ENCODE data around the gene MLXIP.
"Not testable (repeated sequence)": the region's sequence is repeated elsewhere in the genome, so short reads cannot be mapped to it uniquely, and the experiment has no call there.

The MLXIP gene

DNA sequence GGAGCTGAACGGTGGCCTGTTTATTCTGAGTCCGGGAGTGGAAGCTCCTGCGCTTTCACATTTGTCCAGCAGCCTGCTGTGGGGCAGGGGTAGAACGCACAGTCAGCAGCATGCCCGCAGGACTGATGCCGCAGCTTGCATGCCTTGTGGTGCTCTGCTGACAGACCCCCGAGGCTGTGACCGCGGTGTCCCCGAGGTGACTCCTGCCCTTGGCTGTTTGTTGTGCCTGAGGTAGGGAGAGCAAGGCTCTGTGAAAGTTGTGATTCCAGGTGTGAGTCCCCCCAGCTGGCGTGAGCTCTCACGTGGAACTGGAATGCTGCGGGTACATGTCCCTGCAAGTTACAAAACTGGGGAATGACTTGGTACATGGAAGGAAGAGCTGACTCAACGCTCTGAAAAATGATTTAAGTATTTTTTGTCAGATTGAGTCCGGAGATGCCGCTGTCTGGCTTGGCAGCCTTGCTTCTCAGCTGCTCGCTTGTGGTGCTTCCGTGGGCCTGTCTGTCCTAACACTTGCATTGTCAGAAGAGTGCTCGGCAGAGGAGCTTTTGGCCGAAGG lies 18.1 kb downstream of the MLXIP start:
- DNase-seq = no peak

GRCh38 chr12:122097584-122097926 lies 19.0 kb downstream of the MLXIP start:
- no peak for DNase-seq

- DNase-seq = peak; percentile 92
Observed at GRCh38 chr12:122097927-122098756, 19.6 kb downstream of the MLXIP start.

- DNase-seq = peak; percentile 50
Observed at GRCh38 chr12:122099280-122099749, 20.8 kb downstream of the MLXIP start.

GRCh38 chr12:122099856-122100255 lies 21.3 kb downstream of the MLXIP start:
- no peak for DNase-seq

- DNase-seq = no peak
Observed at GRCh38 chr12:122100568-122100967, 22.0 kb downstream of the MLXIP start.

- no peak for DNase-seq
Observed at GRCh38 chr12:122102331-122102730, 23.8 kb downstream of the MLXIP start.

DNA sequence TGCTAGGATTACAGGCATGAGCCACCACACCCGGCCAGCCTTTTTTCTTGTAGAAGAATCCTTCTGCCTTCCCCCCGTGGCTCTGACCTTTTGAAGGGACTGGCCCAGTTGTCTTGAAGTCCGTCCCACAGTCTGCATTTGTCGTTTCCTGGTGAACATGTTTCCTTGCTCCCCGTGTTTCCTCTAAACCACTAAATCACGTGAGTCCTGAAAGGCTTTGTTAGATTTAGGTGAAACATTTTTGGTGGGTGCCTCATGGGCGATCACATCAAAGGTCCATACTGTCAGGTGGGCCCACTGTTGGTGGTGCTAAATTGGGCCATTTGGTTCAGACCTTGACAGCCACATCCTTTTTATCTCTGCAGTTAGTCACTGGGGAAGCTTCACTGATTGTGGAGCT lies 26.3 kb downstream of the MLXIP start:
- DNase-seq = peak; percentile 53

DNA sequence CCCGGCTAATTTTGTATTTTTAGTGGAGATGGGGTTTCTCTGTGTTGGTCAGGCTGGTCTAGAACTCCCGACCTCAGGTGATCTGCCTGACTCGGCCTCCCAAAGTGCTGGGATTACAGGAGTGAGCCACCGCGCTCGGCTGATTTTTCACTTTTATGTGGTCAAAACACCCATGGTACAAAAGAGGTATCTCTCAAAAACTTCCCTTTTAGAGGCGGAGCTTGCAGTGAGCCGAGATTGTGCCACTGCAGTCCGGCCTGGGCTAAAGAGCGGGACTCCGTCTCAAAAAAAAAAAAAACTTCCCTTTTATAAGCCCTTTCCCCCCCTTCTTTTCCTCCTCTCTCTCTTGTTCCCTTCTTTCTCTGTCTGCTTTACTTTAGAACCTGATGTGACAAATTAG lies 26.9 kb downstream of the MLXIP start:
- DNase-seq = not testable (repeated sequence)

DNA sequence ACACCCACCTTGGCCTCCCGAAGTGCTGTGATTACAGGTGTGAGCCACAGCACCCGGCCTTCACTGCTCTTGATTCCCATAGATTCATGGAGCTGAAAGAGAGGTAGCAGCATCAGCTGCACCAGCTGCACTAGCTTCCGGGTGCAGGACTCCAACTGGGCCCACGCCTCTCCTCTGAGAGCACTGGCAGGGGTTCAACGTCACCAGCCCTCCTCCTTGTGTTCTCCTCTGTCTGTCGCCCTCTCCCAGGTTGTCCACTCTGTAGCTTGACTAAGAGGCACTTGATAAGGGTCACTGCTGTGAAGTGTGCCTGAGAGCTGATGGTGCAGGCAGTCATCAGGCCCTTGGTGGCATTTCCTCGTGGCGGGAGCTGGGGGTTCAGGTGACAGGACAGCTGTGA lies 28.3 kb downstream of the MLXIP start:
- peak; percentile 54 for DNase-seq

DNA sequence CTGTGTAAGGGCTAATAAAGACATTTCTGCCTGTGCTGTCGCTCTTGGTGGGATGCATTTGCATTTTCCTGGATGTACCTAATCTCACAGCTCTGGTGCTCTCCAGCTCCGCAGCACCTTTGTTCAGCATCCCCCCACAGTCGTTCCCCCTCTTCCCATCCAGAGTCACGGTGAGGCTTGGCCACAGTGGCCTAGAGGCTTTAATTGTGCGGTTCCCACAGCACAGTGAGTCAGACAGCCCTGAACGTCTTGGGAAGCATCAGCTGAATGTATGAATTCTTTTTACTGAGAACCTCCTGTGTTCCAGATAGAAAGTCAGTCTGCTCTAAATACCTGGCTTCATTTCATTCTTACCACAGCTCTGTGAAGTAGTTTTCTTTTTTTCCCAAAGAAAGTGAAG lies 28.7 kb downstream of the MLXIP start:
- peak; percentile 84 for DNase-seq

- DNase-seq = no peak
Observed at GRCh38 chr12:122111089-122111641, 32.6 kb downstream of the MLXIP start.

DNA sequence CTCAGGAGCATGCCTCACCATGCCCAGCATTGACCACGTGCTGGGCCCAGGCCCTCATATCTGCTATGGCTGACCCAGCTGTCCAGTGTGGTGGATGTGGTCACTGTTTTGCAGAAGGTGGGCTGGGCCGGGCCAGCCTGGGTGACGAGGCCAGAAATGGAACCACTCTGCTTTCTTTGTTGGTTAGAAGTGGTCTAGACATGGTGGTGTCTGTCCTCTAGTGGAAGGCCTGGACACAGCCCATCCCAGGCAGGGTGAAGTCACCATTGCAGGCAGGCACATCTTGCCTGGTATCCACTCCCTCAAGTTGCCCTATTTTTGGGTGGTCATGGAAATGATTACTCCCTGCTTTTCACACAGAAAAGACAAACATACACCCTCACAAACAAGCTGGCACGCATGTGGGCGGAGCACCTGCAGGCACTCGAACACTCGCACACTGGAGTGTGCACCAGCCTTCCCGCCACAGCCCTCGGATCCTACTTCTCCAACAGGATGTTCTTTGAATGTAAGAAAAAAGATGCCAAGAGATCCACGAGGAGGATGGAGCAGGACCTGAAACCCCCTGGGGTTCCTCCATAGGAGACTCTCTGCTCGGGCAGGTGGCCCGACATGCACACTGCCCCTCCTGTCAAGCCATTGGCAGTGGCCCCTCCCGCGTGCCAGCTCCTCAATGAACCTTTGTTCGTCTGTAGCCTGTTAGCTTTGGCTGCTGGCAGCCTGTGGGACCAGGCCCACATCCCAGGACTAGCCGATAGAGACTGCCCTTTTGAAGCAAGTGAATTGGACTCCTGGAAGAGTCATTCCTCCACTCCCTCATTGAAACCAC lies 38.4 kb downstream of the MLXIP start:
- DNase-seq = peak; percentile 56

GRCh38 chr12:122117979-122118378 lies 39.4 kb downstream of the MLXIP start:
- DNase-seq = peak; percentile 56

DNA sequence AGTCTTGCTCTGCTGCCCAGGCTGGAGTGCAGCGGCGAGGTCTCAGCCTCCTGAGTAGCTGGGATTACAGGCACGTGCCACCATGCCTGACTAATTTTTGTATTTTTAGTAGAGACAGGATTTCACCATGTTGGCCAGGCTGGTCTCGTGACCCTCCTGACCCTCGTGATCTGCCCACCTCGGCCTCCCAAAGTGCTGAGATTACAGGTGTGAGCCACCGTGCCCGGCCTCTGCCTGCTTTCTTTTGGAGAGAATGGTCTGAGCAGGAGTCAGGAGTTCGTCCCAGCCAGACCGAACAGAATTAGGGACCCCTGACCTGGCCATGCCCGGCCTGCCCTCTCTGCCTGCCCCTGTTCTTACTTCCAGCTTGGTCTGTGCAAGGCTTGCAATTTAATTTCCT lies 42.8 kb downstream of the MLXIP start:
- peak; percentile 50 for DNase-seq

- DNase-seq = peak; percentile 52
Observed at GRCh38 chr12:122121745-122122144, 43.2 kb downstream of the MLXIP start.

GRCh38 chr12:122123051-122123760 lies 44.6 kb downstream of the MLXIP start:
- peak; percentile 90 for DNase-seq

- DNase-seq = no peak
Observed at GRCh38 chr12:122123761-122124145, 45.2 kb downstream of the MLXIP start.

DNA sequence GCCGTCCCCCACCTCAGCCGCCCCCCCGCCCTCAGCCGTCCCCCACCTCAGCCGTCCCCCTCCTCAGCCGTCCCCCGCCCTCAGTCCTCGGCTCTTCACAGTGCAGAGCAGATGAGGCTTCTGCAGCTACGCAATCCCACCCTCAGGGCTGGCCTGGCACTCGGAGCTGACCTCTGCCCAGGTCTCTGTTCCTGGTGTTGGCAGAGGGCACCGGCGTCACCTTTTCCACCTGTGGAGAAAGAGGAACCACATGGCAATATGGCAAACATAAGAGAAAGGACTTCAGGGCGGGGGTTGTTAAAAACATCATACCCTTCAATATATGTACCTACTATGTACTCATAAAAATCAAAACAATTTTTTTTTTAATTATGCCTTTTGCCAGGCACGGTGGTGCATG lies 45.8 kb downstream of the MLXIP start:
- DNase-seq = no peak

DNA sequence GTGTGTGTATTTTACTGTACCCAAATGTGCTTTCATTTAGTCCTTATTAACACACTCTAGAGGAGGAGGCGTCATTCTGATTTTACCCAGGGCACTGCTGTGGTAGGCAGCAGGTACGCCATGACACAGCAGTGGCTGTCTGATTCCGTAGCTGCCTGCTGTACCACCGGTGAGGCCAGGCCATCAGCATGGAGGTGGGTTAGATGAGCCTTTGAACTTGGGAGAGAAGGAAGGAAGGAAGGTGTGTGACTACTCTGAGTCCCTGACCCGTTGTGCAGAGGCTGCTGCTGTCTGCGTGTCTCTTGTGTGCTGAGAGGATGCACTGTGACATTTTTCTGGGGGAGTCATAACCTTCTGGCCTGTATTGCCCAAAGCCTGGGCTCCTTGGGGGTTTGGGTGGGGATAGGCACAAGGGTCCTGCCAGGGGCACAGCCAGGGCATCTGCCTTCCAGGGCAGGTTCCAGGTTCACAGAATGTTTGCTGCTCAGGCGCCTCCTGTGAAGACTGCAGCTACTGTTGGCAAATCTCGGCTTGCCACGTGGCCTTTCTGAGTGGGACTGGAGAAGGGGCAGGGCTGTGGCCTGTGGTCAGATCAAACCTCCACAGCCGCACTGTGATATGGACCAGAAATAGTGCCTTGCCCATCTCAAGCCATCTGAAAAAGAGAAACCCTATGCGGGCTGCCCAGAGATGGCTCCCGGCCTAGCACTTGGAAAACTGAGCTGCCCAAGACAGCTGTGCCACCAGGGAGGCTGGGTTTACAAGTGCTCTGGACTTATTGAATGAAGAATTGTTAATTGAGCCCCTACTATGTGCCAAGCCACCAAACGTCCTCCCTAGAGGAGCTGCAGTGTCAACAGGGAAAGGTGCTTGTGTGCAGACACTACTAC lies 47.1 kb downstream of the MLXIP start:
- no peak for DNase-seq

- no peak for DNase-seq
Observed at GRCh38 chr12:122126342-122126635, 47.7 kb downstream of the MLXIP start.

All from islet precursor cell (in vitro differentiated cells).